22Rv1 (cell line): Measurements from ENCODE around the gene ZNF239.

Experiments
- CTCF ChIP-seq: fragments of 450-650 bp; IDR thresholded peaks from 2 replicates; pipeline ENCODE4 v1.5.1; 2017; ENCODE audit warnings: mild to moderate bottlenecking
- ZFX ChIP-seq: fragments of 450-650 bp; IDR thresholded peaks from 2 replicates; pipeline ENCODE4 v1.6.1; 2017; ENCODE audit warnings: antibody characterized with exemption, borderline replicate concordance

- TF ChIP-seq CTCF (no peak), ZFX (no peak)
Observed at GRCh38 chr10:43594944-43595589, 20.7 kb upstream of the ZNF239 start.
